SH-SY5Y (cell line): ENCODE results near the gene LHX8.

Experiments used
- GATA2 ChIP-seq: IDR thresholded peaks from 2 replicates; pipeline ENCODE4 v1.6.1; 2011; ENCODE audit warnings: mild to moderate bottlenecking, low read depth, low read length
- GATA3 ChIP-seq: IDR thresholded peaks from 2 replicates; pipeline ENCODE4 v1.6.1; 2011; ENCODE audit warnings: low read depth, mild to moderate bottlenecking, low read length, moderate library complexity

- TF ChIP-seq GATA3 (no peak), GATA2 (no peak)
Measured at GRCh38 chr1:75131565-75132241, 2.5 kb upstream of the LHX8 start.
